Fibroblast of villous mesenchyme (primary cell): ENCODE data around the gene CYSTM1. TPM values are rescaled to one million over a fixed set of nuclear protein-coding genes. Genes with fewer than 3 reads are reported as not detected.

ENCODE experiments used
- DNase-seq: peaks from one replicate; pipeline ENCODE4 v3.0.0-alpha.2; 2010; ENCODE audit warnings: low read depth
- H3K4me3 ChIP-seq: 2 replicates; pipeline ENCODE4 v1.5.1; 2011; ENCODE audit warnings: low read depth, mild to moderate bottlenecking, low read length
- CTCF ChIP-seq: IDR thresholded peaks from 2 replicates; pipeline ENCODE4 v1.5.1; 2012; ENCODE audit warnings: low read depth, mild to moderate bottlenecking, low read length; ENCODE audit not compliant: insufficient read depth
- total RNA-seq: library from RNA; depleted of rRNA; stranded (reverse); fragments of >200 nt; gene quantifications from 2 replicates; pipeline ENCODE4 v1.2.3, GENCODE V29; 2012

Gene CYSTM1
- total RNA-seq, 1 donor, result 9.5 TPM

GRCh38 chr5:140260089-140260656, 85.2 kb downstream of the CYSTM1 start:
- DNase-seq, result no peak
- no peak for TF ChIP-seq CTCF
- no peak overlapping the region for H3K4me3 ChIP-seq

GRCh38 chr5:140261403-140262171, 86.6 kb downstream of the CYSTM1 start:
- no peak overlapping the region for H3K4me3 ChIP-seq
- no peak for TF ChIP-seq CTCF
- DNase-seq, result peak; percentile 93

GRCh38 chr5:140262221-140262620, 87.2 kb downstream of the CYSTM1 start:
- DNase-seq, result no peak
- TF ChIP-seq CTCF, result no peak
- no peak overlapping the region for H3K4me3 ChIP-seq

- DNase-seq, result no peak
- H3K4me3 ChIP-seq, result no peak overlapping the region
- TF ChIP-seq CTCF, result no peak
These were observed 87.9 kb downstream of the CYSTM1 start for GRCh38 chr5:140262839-140263238.

GRCh38 chr5:140265845-140266244, 90.9 kb downstream of the CYSTM1 start:
- DNase-seq, result no peak
- no peak for TF ChIP-seq CTCF
- no peak overlapping the region for H3K4me3 ChIP-seq

GRCh38 chr5:140266471-140267200, 91.6 kb downstream of the CYSTM1 start:
- no peak for DNase-seq
- H3K4me3 ChIP-seq, result no peak overlapping the region
- TF ChIP-seq CTCF, result no peak
